GM19324 (cell line): ENCODE data around the gene FBN1.
A peak's percentile ranks its signal among the peaks of the same experiment; 100 is the strongest.

Experiments used
- ATAC-seq: cut with Tn5 transposase; IDR thresholded peaks from one replicate; pipeline ENCODE4 v1.9.1; 2021; ENCODE audit warnings: mild to moderate bottlenecking, moderate library complexity; ENCODE audit not compliant: unreplicated experiment, low FRiP score

Gene FBN1

DNA sequence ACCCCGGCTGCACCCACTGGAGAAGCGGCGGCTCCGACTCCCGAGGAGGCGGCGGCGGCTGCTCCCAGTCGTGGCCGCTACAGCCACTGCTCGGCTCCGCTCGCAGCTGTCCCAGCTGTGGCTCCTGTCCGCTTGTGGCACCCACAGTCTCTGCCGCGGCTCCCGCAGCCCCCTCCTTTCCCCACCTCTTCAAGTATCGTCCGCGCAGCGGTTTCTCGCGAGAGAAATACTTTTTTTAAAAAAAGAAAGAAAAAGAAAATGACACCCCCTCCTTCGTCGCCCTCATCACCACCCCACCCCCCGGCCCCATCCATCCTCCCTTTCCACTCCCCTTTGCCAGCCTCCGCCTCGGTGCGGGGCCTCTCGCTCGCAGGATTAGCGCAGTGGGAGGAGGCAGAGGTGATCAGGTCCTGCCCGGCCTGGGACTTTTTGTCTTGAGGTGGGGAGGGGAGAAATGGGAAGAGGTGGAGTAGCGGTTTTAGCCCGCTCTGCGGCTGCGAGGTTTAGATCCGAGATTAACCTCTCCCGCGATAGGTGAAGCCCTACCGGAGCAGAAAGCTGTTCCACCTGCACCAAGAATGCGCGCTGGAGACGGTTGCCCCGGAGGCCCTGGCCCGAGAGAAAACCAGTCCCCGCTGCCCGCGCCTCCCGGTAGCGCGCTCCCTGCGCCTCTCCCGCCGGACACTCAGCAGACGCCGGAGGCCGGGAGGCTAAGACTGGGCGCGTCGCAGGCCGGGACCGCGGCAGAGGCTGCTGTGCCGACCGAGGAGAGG lies at the start of gene FBN1:
Gene FBN1 (minus strand): TSS at position 152 of the 773 bp plus-strand sequence. CDS start 940 bp downstream, outside the sequence.
- ATAC-seq, result peak; percentile 72

GRCh38 chr15:48693484-48693883 lies 48.0 kb upstream of the FBN1 start:
- ATAC-seq, result no peak

GRCh38 chr15:48688493-48688892 lies 43.0 kb upstream of the FBN1 start:
- ATAC-seq, result no peak

DNA sequence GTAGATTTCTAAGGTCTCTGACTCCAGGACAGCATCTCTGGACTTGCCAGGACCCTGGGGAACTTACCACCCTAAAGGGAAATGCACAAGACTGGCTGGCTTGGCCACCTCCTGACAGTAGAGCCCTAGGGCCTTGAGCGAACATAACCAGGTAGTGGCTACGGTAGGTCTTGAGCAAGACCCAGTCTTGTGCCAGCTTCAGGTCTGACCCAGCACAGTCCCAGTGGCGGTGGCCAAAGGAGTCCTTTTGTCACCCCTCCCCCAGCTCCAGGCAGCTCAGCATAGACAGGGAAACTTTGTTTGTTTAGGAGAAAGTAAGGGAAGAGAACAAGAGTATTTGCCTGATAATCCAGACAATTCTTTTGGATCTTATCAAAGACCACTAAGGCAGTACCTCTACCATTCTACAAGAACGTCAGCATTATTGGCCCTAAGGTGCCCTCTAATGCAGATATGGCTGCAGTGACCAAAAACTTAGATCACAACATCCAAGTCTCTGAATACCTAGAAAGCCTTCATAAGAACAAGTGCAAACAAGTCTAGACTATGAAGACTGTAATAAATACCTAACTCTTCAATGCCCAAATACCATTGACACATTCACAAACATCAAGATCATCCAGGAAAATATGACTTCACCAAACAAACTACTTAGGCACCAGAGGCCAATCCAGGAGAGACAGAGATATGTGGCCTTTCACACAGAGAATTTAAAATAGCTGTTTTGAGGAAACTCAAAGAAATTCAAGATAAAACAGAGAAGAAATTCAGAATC lies 38.7 kb upstream of the FBN1 start:
- ATAC-seq, result no peak

- no peak for ATAC-seq
Measured at GRCh38 chr15:48682942-48683651, 37.6 kb upstream of the FBN1 start.

GRCh38 chr15:48681353-48681752 lies 35.8 kb upstream of the FBN1 start:
- ATAC-seq, result no peak

DNA sequence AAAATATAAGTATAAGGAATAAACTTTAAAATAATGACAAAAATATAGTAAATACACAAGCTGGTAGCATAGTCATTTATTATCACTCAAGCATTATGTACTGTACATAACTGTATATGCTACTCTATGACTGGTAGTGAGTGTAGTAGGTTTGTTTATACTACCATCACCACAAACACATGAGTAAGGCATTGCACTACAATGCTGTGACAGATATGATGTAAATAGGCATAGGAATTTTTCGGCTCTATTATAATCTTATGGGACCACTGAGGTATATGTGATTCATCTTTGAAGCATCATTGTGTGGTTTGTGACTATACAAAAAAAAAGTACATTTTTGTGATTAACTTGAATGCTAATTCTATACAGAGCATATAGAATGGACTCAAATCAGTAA lies 35.3 kb upstream of the FBN1 start:
- no peak for ATAC-seq

GRCh38 chr15:48679952-48680351 lies 34.4 kb upstream of the FBN1 start:
- no peak for ATAC-seq

DNA sequence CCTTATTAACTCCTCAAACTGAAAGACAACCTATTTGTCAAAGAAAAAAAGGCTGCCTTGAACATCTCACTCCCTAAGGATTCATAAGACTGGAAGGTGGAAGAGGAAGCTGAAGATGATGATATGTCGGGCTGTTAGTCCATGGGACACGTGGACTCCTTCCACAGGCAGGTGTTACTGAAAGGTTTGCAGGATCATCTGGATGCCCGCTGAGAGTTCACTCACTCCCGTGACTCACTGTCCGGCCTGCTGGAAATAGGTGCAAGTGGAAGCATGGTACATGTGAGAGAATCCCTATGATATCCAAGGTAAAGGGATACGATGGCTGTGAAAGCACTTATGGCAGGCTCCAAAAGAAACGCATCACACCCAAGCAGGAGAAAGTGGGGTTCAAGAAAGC lies 33.3 kb upstream of the FBN1 start:
- ATAC-seq, result no peak

GRCh38 chr15:48677821-48678220 lies 32.3 kb upstream of the FBN1 start:
- no peak for ATAC-seq

DNA sequence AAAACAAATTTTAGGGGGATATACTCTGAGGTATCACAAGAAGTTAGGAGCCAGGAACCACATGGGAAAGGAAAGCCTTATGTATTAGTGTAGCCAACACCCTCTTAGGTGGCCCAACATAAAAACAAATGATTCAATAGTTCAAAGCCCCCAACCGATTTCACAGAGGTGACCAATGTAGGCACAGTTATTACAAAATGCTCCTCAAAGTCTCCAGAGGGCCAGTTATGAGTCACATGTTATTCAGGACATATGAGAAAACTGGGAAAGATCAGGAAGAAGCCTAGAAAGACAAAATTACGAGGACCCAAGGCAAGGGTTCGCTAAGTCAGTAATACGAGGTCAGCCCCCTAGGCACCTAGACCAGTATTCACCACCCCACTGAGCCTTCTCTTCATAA lies 29.9 kb upstream of the FBN1 start:
- ATAC-seq, result no peak

DNA sequence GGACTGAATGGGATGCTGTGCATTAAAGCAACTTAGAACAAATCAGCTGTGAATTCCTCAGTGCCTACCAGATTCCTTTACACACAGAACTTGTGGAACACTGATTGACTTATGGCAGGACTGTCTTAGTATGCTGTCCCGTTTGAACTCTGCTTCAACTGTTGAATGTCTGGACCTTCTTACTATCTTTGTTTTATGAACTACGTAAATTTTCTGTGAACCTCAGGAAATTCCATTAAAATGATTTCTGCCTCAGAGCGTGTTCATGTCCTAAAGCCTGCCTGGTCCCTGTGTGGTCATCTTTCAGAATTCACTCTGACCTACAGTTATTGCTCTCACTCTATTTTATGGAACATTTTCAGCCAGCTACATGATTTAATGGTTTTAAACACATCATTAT lies 29.4 kb upstream of the FBN1 start:
- no peak for ATAC-seq

DNA sequence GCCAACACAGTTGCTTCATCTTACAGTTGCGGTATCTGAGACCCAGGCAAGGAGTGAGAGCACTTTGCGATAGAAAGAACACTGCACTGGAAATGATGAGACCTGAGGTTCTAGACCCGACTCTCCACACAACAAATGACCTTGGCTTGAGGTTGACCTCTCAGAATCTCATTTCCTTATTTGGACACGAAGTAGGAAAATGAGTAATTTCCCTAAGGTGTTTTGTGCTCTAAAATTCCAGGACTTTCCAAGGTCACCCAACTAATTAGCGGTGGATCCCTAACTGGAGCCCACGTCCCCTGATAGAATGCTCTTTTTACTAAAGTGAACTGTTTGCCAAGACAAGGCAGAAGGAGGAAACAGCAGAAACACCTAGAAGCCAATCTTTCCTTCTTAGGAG lies 26.7 kb upstream of the FBN1 start:
- no peak for ATAC-seq

DNA sequence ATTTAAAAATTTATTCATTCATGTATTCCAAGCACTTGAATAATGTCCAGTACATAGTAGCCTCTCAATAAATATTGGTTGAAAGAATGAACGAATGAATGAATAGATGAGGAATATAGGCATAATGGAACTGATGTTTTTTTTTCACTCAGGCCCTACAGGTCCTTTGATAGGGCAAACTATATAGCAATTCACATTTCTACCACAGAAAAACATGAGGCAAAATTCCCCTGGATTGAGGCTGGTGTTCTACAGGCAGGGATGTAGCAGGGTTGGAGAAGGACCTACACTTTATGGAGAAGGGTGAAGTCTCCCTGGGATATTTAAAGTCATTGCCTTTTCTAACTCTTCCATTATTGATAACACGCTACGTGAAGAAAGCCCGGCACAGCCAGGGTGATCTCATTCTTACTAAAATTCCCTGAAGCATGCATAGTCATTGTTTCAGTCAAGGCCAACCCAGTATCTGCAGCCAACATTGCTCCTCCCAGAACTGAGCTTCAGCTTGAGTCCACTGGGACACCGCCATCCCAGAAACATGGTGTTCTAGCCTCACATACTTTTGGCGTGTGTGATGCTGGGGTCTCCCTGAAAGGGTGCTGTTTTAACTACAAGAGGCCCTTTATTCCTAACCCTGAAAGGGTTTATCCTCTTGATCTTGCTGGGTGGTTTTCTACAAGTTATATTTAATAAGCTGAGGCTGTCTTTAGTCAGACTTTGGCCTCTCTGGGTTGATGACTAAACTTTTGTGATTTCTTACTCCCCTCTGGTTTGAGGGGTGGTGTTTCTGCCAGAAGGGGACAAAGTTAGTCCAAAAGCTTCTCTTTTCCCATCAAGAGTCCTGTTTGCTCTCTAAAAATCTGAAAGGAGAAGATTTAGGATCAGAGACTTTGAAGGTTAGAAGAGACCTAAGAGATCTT lies 25.9 kb upstream of the FBN1 start:
- no peak for ATAC-seq

DNA sequence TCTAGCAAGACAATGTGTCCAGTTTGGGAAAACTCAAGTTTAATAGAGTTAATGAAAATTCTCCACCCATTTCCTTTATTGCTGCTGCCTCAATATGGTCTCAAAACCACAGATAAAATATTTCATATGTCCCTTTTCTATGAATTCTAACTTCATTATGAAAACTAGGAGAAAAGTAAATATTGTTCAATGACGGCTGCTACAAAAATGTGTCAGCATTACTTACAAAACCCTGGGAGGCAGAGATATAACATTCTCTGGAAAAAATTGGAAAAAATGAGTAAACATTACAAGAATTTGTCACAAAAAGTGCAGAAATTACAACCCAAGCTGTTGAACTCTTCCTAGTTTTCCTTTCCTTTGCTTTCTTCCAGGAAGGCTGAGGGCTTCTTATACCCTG lies 22.2 kb upstream of the FBN1 start:
- no peak for ATAC-seq

- ATAC-seq, result no peak
Measured at GRCh38 chr15:48664436-48664835, 18.9 kb upstream of the FBN1 start.

GRCh38 chr15:48657950-48658591 lies 12.6 kb upstream of the FBN1 start:
- ATAC-seq, result no peak

DNA sequence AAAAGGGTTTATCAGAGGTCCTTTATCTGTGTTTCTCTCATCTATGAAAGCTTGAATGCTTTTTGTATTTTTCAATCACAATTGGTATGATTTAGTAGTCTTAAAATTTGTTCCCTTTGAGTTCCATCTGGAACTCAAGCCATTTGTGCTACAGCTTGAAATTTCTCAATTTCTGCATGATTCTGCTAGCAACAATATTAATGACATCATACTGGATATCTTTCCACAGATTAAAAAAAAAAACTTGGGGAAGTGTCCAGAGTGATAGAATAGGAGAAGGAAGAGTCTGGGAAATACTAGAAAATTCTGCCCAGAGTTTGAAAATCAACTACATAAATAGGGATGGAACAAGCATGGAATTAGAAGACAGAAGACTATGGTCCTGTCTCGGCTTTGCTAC lies 9.3 kb upstream of the FBN1 start:
- no peak for ATAC-seq

DNA sequence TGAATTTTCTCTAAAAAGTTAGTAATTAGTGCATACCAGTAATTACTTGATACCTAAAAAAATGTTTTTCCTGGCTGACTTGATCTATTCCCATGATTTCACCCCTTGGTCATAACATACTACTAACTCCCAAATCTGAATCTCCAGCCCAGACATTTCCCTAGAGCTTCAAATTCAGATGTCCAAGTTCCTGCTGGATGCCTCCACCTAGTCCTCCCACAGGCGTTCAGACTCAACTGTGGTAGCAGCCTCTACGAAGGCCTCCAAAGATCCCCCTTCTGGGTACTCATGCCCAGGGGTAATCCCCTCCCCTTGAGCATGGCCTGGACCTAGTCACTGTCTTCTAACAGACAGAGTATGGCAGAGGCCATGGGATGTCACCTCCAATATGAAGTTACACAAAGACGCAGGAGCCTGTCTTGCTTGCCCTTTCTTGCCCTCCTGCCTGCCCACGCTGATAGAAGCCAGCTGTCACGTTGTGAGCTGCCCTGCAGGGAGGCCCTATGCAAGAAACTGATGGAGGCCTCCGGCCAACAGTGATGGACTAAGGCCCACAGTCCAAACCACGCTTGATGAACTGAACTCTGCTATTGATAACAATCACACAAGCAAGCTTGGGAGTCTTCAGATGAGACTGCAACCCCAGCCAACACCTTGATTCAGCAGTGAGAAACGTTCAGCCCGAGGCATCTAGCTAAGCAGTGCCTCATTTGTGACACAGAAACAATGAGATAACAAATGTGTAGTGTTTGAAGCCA lies 8.6 kb upstream of the FBN1 start:
- no peak for ATAC-seq
